CMK (cell line): ENCODE data around the gene RGSL1.
A peak's percentile ranks its signal among the peaks of the same experiment; 100 is the strongest.

Source experiments
- DNase-seq: peaks from one replicate; pipeline ENCODE4 v3.0.0-alpha.2; 2010; ENCODE audit warnings: low read depth

RGSL1 gene

GRCh38 chr1:182588500-182589396 lies 138.8 kb downstream of the RGSL1 start, which contains the start of gene RNASEL:
Gene RNASEL, minus strand, starts transcription at chr1:182589256. Its CDS starts 2,450 bp downstream, at chr1:182586806.
- no peak for DNase-seq

DNA sequence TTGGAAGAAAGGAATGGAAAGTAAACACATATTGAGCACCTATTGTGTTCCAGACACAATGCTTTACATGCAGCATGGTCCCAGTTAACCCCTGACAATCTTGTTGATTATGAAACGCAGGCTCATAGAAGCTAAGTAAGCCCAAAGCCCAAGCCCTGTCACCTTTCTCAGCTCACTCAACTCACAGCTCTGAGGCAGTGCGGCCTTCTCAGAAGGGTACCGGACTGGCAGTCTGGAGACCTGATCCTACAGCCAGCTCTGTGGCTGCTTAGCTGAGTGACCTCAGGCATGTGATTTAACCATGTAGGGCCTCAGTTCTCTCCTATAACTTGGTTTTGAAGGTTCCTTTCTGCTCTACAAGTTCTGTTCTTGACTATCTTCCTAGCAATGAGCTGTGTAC lies 139.6 kb downstream of the RGSL1 start:
- no peak for DNase-seq

DNA sequence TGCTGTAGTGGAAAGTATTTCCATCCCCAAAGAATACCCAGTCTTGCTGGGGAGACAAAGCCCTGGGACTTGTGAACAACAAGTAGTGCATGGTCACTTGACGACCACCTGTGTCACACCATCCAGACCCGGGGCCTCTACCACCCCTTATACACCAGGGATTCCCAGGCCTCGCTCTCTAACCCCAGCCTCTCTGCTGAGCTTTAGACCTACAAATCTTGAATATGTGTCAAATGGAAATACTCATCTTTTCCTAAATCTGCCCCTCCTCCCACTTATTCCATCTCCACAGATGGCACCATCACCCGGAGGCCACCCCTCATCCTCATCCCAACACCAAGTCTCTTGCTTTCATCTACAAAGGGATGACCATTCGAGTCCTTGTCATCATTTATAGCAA lies 140.0 kb downstream of the RGSL1 start:
- no peak for DNase-seq

DNA sequence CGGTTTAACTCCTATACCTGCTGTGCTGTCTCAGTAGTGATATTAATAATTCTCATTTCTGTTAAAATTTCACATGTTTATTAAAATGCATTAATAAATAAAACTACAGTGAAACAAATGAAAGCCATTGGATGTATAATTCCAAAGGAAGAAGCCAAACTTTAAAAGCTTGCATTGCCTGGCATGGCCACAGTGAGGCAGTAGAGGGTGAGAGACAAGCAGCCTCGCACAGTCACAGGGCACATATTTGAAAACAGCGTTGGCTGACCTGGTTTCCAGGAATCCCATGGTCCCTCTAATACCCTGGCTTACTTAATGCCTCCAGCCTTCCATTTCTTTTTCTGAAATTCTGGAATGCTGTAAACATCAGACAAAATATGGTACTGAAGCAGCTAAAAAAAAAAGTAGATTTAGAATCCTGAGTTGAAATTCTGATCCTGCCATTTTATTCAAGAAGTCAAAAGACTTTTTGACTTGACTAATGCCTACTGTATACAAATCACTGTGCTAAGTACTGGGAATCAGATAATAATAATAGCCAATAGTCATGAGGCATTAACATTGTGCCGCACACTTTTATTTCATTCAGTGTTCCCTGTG lies 145.8 kb downstream of the RGSL1 start:
- peak; percentile 62 for DNase-seq

DNA sequence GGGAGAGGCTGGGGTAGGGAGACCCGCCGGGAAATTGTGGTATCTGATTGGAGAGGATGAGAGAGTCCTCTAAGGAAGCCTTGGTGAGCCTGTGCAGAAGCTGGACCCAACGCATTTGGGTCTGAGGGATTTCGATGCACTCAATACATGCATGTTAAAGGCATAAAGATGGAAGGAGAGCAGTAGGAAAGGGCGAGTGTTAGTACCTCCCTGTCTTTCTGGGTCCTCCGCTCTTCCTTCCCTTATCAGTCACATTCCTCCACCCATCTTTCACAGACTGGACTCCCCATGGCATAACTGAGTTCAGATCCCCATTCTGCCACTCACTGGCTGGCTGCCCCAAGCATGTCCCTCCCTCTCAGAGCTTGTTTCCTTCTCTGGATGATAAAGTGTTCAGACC lies 147.0 kb downstream of the RGSL1 start:
- no peak for DNase-seq

DNA sequence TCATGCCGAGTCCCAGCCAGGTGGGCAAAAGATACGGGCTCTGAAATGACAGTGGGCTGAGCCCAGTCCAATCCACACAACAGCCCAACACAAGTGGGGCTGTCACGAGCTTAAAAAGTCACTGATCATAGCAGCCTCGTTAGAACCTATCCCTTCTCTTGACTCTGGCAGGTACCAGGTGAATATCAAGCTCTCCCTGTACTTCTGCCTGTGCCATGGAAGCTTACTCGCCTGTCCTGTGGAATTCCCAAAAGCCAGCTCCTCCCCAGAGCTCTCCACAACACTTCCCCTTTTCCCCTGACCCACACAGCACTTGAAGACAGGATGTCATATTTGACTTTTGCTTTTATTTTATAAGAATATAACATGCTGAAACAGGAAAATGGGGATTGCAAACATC lies 148.3 kb downstream of the RGSL1 start:
- DNase-seq, result no peak

DNA sequence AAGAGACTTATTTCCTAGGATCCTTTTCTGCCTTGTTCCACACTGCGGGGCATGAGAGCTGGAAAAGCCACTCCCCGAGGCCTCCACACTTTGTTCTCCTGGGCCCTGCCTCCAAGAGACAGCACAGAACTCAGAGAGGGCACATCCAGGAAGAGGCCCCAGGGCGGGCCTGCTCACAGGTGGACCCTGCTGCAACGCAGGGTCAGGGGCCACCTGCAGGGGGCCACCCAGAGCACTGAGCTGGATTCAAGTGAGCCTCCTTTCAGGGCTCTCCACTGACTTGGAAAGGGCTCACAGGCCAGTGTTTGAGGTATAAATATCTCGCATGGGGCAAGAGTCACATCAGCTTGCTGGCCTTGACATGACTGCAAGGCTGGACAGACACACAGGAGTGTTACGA lies 149.4 kb downstream of the RGSL1 start:
- DNase-seq, result no peak

GRCh38 chr1:182600036-182600713 lies 150.2 kb downstream of the RGSL1 start:
- DNase-seq, result no peak

- DNase-seq, result no peak
Observed at GRCh38 chr1:182600745-182601415, 150.9 kb downstream of the RGSL1 start.

DNA sequence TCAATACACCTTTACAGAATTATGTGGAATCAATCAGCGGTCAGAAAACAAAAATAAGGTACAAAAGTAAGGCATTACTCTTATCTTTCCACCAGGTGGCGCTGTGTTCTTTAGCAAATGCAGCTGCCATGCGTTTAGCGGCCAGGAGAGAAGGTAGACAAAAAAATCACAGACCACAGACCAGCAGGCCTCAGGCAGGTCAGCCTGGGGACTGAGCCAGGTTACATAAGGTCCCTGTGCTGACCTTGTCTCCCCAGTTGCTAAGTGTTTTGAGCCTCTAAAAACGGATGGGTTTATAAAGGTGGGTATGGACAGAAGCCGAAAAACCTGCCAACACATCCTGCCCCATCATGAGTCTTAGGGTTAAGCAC lies 151.5 kb downstream of the RGSL1 start:
- DNase-seq, result no peak

DNA sequence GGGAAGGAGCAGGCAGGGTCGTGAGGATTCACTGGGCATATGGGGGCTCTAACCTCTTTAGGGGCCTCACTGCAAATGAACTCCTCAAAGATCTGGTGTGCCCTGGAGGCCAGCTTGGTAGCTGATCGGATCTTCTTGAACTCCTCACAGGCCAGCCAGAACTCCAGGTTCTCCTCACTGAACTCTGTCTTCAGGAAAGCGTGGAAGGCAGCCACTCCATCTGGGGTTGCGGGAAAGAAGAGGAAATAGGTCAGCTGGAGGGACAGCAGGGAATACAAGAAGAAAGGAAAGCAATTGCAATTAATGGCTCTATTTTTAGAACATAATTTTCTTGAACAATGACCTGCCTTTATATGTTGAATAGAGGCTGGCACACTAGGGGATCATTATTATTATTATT lies 152.0 kb downstream of the RGSL1 start:
- no peak for DNase-seq

- DNase-seq, result no peak
Observed at GRCh38 chr1:182602935-182603645, 153.1 kb downstream of the RGSL1 start.

DNA sequence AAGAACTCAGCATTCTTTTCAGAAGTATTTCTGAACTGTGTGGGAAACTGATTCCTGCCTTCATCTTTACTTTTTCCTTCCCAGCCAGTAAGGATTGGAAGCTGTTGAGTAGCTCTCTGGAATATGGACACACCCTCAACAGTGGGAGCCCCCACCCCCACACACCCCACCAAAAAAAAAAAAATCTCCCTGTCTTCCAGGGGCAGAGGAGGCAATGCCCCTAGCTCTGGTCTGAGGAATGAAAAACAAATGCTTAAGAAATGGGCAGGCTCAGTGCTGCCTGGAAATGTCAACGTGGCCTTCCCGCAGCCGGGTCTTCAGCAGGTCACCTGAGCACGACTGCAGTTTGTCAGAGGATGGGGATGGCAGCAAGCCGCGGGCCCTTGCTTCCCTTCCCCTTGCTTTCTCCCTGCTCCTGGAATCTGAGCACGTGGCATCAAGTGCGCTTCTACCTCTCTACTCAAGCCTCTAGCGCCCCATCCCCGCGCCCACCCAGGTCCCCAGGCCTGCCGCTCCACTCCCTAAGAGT lies 153.8 kb downstream of the RGSL1 start:
- DNase-seq, result no peak

- peak; percentile 90 for DNase-seq
Observed at GRCh38 chr1:182604175-182605164, 154.5 kb downstream of the RGSL1 start, which contains the start of gene RGS16. Gene RGS16, minus strand, starts transcription at chr1:182604389. Its CDS starts 130 bp downstream, at chr1:182604259.

DNA sequence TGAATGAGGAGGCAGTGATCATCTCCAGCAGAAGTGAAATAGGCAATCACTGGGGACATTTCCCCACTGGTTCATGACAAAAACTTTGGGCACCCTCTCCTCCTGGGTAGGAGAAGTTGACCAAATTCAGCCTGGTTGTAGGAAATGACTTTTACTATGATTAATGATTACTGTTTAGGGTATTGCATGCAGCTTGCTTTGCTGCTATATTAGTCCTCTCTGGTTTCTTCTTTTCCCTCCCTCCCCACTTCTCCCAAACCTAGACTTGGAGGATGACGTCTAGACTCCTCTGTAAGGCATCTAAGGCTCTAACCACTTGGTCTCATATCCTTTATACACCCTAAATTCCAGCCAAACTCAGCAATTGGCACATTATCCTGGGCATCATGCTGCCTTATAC lies 157.6 kb downstream of the RGSL1 start:
- no peak for DNase-seq

- DNase-seq, result no peak
Observed at GRCh38 chr1:182608236-182608635, 158.3 kb downstream of the RGSL1 start.

DNA sequence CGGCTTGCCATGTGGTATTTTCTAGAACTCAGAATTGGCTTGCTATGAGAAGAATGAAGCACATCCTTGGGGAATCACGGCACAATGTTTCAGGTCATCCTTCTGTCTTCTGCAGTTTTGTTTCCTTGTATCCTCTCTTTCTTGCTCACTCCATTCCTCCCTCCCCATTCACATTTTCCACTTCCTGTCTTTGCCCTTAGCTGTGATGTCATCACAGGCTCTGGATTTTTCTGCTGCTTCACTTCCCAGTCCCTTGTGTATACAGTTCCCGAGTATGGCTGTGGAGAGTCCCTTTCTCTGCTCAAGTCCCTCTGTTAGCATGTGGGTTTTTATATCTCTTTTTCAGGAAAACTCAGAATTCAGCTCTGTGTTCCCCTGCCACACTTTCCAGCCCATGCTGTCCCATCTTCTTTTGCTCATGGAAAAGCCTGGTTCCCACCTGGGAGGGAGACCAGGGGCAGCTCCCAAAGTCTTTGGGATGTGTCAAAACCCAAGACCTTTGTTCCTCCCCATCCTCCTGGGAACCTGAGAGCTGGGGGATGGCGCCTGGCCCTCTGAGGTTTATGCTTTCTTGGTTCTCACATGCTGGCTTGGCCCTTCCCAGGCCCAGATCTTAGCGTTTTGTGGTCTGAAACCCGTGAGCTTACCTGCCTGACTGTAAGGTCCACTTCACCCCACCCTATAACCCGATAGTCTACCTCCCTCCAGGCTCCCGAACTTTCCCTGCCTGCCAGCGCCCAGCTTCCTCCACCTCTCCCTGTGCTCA lies 159.1 kb downstream of the RGSL1 start:
- no peak for DNase-seq
